Stimulated activated CD8-positive, alpha-beta memory T cell treated with anti-CD3 and anti-CD28 coated beads, Interleukin-7, amount 100 ng/mL, for 48 hours (primary cell): ENCODE results near the gene ESYT2.

Source experiments
- DNase-seq, 2 donors: peaks; one replicate each; pipeline ENCODE4 v3.0.0-alpha.2; 2020; ENCODE audit warnings: low read depth in 1 of 2; ENCODE audit errors: extremely low read depth in 1 of 2

The ESYT2 gene

GRCh38 chr7:158729646-158730382 lies 99.5 kb downstream of the ESYT2 start:
- DNase-seq, result no peak

- DNase-seq, result no peak
Observed at GRCh38 chr7:158728911-158729645, 100.2 kb downstream of the ESYT2 start.

- no peak for DNase-seq
Observed at GRCh38 chr7:158727690-158728089, 101.6 kb downstream of the ESYT2 start.

GRCh38 chr7:158726277-158726807 lies 103.0 kb downstream of the ESYT2 start:
- no peak for DNase-seq

- no peak for DNase-seq
Observed at GRCh38 chr7:158725506-158725800, 103.9 kb downstream of the ESYT2 start.

GRCh38 chr7:158724658-158725505 lies 104.4 kb downstream of the ESYT2 start:
- DNase-seq, result no peak

- no peak for DNase-seq
Observed at GRCh38 chr7:158723714-158724385, 105.5 kb downstream of the ESYT2 start.

- DNase-seq, result no peak
Observed at GRCh38 chr7:158723266-158723665, 106.0 kb downstream of the ESYT2 start.

GRCh38 chr7:158722574-158723237 lies 106.6 kb downstream of the ESYT2 start:
- no peak for DNase-seq

GRCh38 chr7:158720112-158720511 lies 109.2 kb downstream of the ESYT2 start:
- DNase-seq, result no peak

GRCh38 chr7:158716802-158717201 lies 112.5 kb downstream of the ESYT2 start:
- DNase-seq, result no peak

- DNase-seq, result no peak
Observed at GRCh38 chr7:158710651-158711102, 118.6 kb downstream of the ESYT2 start.

- no peak for DNase-seq
Observed at GRCh38 chr7:158707610-158708009, 121.7 kb downstream of the ESYT2 start.

GRCh38 chr7:158706710-158707590 lies 122.4 kb downstream of the ESYT2 start:
- DNase-seq, result no peak

GRCh38 chr7:158706273-158706704 lies 123.0 kb downstream of the ESYT2 start:
- no peak for DNase-seq

- DNase-seq, result no peak
Observed at GRCh38 chr7:158705234-158705850, 124.0 kb downstream of the ESYT2 start.

GRCh38 chr7:158704524-158705233 lies 124.6 kb downstream of the ESYT2 start, which contains the start of gene NCAPG2:
Gene NCAPG2, minus strand, starts transcription at chr7:158704804. Its CDS starts 2,905 bp downstream, at chr7:158701899.
- DNase-seq, result peak; percentile 92 to 95
